Mesendoderm (in vitro differentiated cells): Measurements from ENCODE around the gene WDR36.

Source experiments
- DNase-seq: peaks from one replicate; pipeline ENCODE4 v3.0.0; 2013
- H2AK5ac ChIP-seq: 2 replicates; pipeline ENCODE4 v1.6.1; 2013; ENCODE audit warnings: low read length, inconsistent platforms
- H2BK120ac ChIP-seq: 2 replicates; pipeline ENCODE4 v1.6.1; 2013; ENCODE audit warnings: low read depth, mild to moderate bottlenecking, low read length, moderate library complexity, mixed read lengths
- H2BK15ac ChIP-seq: replicated peaks from 2 replicates; pipeline ENCODE4 v1.6.1; 2013; ENCODE audit warnings: low read depth, mild to moderate bottlenecking, moderate library complexity
- H2BK5ac ChIP-seq: 2 replicates; pipeline ENCODE4 v1.6.1; 2013; ENCODE audit warnings: low read length, inconsistent platforms
- H3K18ac ChIP-seq: 2 replicates; pipeline ENCODE4 v1.6.1; 2013; ENCODE audit warnings: mild to moderate bottlenecking, low read length, mixed read lengths
- H3K23ac ChIP-seq: one replicate; pipeline ENCODE4 v1.6.1; 2013; ENCODE audit warnings: low read length
- H3K27ac ChIP-seq: 2 replicates; pipeline ENCODE4 v1.5.1; 2013; ENCODE audit warnings: low read depth, mild to moderate bottlenecking, inconsistent platforms, low read length, moderate library complexity
- H3K27me3 ChIP-seq: 2 replicates; pipeline ENCODE4 v1.6.1; 2013; ENCODE audit warnings: low read length, control low read depth, mild to moderate bottlenecking, inconsistent platforms; ENCODE audit not compliant: insufficient read depth, poor library complexity
- H3K36me3 ChIP-seq: 2 replicates; pipeline ENCODE4 v1.6.1; 2013; ENCODE audit warnings: low read length, inconsistent platforms; ENCODE audit not compliant: control insufficient read depth, insufficient read depth
- H3K4ac ChIP-seq: one replicate; pipeline ENCODE4 v1.6.1; 2013; ENCODE audit warnings: low read depth, mild to moderate bottlenecking, low read length, moderate library complexity
- H3K4me1 ChIP-seq: 2 replicates; pipeline ENCODE4 v1.6.1; 2013; ENCODE audit warnings: low read depth, low read length, inconsistent platforms; ENCODE audit not compliant: control insufficient read depth
- H3K4me2 ChIP-seq: 2 replicates; pipeline ENCODE4 v1.6.1; 2013; ENCODE audit warnings: low read length
- H3K4me3 ChIP-seq: 2 replicates; pipeline ENCODE4 v1.5.1; 2013; ENCODE audit warnings: mild to moderate bottlenecking, low read length
- H3K56ac ChIP-seq: one replicate; pipeline ENCODE4 v1.6.1; 2013; ENCODE audit warnings: low read length
- H3K79me1 ChIP-seq: 2 replicates; pipeline ENCODE4 v1.6.1; 2013; ENCODE audit warnings: low read length, inconsistent platforms
- H3K79me2 ChIP-seq: 2 replicates; pipeline ENCODE4 v1.6.1; 2013; ENCODE audit warnings: mild to moderate bottlenecking, low read length; ENCODE audit not compliant: control insufficient read depth, insufficient read depth
- H3K9ac ChIP-seq: 2 replicates; pipeline ENCODE4 v1.6.1; 2013; ENCODE audit warnings: low read length, inconsistent platforms
- H4K5ac ChIP-seq: one replicate; pipeline ENCODE4 v1.6.1; 2013; ENCODE audit warnings: low read length
- H4K8ac ChIP-seq: one replicate; pipeline ENCODE4 v1.6.1; 2013; ENCODE audit warnings: low read depth, mild to moderate bottlenecking, control low read depth, low read length, moderate library complexity
- WGBS: extraction: QIAGEN DNeasy Blood & Tissue Kit; methylation state at CpG from one replicate; pipeline ENCODE4 v1.1.7; 2013; ENCODE audit warnings: low lambda C conversion rate, missing lambda C conversion rate; ENCODE audit not compliant: insufficient coverage; ENCODE audit errors: extremely low coverage; 5-methylcytosine and 5-hydroxymethylcytosine counted together

The WDR36 gene

DNA sequence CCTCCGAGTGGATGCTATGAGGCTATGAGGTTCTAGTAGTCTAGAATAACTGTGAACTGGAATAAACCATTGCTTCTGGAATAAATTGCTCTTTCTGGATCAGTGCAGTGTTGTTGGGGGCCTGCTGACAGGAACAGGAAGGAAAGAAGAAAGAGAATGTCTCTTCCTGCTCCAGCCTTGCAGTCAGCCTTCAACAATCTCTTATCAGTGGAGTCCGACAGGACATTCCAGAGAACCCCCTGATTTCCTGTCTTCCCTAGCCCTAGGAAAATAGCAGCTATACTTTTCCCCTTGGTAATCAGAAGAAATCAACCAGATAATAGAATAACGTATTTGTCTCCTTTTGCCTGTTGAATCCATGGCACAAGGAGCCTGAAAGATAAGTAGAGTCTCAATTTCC, 55.4 kb downstream of the WDR36 start:
- H3K9ac ChIP-seq: no peak overlapping the region
- H3K79me2 ChIP-seq: no peaks in the 10 kb centered on the region
- no peak overlapping the region for H3K18ac ChIP-seq
- H2AK5ac ChIP-seq: no peak overlapping the region
- H3K4me3 ChIP-seq: no peak overlapping the region
- H3K4me1 ChIP-seq: no peaks in the 10 kb centered on the region
- H3K79me1 ChIP-seq: no peaks in the 10 kb centered on the region
- DNase-seq: no peak
- H3K4me2 ChIP-seq: no peak overlapping the region
- no CpG with 5 or more reads among the region's 3 CpGs for WGBS
- no peaks in the 10 kb centered on the region for H3K36me3 ChIP-seq
- no peak overlapping the region for H3K23ac ChIP-seq
- no peak overlapping the region for H3K27ac ChIP-seq
- no peak overlapping the region for H4K8ac ChIP-seq
- H4K5ac ChIP-seq: no peak overlapping the region
- no peaks in the 10 kb centered on the region for H3K27me3 ChIP-seq
- no peak overlapping the region for H3K4ac ChIP-seq
- H3K56ac ChIP-seq: no peak overlapping the region
- H2BK15ac ChIP-seq: no peak overlapping the region
- no peak overlapping the region for H2BK120ac ChIP-seq
- H2BK5ac ChIP-seq: no peak overlapping the region

DNA sequence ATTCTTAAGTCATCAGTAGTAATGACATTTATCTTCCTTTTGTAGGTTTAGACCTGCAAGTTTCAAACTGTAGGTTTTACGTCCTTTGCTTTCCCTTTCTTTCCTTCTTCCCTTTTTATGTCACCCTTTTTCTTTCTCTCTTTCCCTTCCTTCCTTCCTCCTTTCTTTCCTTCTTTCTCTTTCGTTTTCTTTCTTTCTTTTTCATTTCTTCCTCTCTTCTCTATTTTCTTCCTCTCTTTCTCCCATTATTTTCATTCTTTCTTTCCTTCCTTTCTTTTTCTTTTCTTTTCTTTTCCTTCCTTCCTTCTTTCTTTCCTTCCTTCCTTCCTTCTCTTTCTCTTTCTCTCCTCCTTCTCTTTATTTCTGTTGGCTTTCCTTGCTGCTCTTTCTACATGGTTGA, 59.9 kb downstream of the WDR36 start:
- no peak overlapping the region for H2AK5ac ChIP-seq
- no peak overlapping the region for H2BK5ac ChIP-seq
- DNase-seq: no peak
- no peak overlapping the region for H2BK120ac ChIP-seq
- H3K4me3 ChIP-seq: no peak overlapping the region
- H3K79me2 ChIP-seq: no peaks in the 10 kb centered on the region
- no peaks in the 10 kb centered on the region for H3K4me1 ChIP-seq
- no peak overlapping the region for H3K18ac ChIP-seq
- H3K4me2 ChIP-seq: no peak overlapping the region
- no peak overlapping the region for H3K9ac ChIP-seq
- H2BK15ac ChIP-seq: no peak overlapping the region
- H3K56ac ChIP-seq: no peak overlapping the region
- H4K5ac ChIP-seq: no peak overlapping the region
- H3K27me3 ChIP-seq: no peaks in the 10 kb centered on the region
- H4K8ac ChIP-seq: no peak overlapping the region
- H3K79me1 ChIP-seq: no peaks in the 10 kb centered on the region
- no peaks in the 10 kb centered on the region for H3K36me3 ChIP-seq
- no peak overlapping the region for H3K23ac ChIP-seq
- no peak overlapping the region for H3K4ac ChIP-seq
- no peak overlapping the region for H3K27ac ChIP-seq
- 100% methylated on average over 1 of the region's 2 CpGs for WGBS

DNA sequence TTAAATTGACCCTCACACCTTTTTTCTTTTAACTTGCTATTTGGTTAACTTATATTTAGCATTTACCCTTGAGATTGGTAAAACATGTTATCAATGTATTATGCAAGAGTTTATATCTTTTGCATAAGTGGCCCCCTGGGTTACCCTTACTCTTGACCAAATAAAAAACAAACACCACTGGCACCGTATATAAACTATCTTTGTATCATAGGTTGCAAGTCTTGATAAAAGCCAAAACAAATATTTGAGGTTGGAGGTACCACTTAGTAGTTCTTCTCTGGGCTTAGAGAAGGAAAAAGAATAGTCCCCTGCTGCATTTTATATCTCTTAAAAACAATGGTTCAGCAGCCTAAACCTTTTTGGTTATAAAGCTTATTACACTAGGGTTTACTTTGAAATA, 61.3 kb downstream of the WDR36 start:
- no peak overlapping the region for H4K8ac ChIP-seq
- no peak overlapping the region for H3K56ac ChIP-seq
- H4K5ac ChIP-seq: no peak overlapping the region
- H3K79me2 ChIP-seq: no peaks in the 10 kb centered on the region
- H3K4ac ChIP-seq: no peak overlapping the region
- no CpG with 5 or more reads among the region's 1 CpG for WGBS
- no peak overlapping the region for H2BK5ac ChIP-seq
- no peaks in the 10 kb centered on the region for H3K4me1 ChIP-seq
- no peak overlapping the region for H2BK15ac ChIP-seq
- no peak overlapping the region for H3K23ac ChIP-seq
- no peak overlapping the region for H2AK5ac ChIP-seq
- no peak overlapping the region for H3K9ac ChIP-seq
- H2BK120ac ChIP-seq: no peak overlapping the region
- H3K4me2 ChIP-seq: no peak overlapping the region
- H3K36me3 ChIP-seq: no peaks in the 10 kb centered on the region
- H3K27ac ChIP-seq: no peak overlapping the region
- DNase-seq: no peak
- H3K4me3 ChIP-seq: no peak overlapping the region
- no peak overlapping the region for H3K18ac ChIP-seq
- H3K27me3 ChIP-seq: no peaks in the 10 kb centered on the region
- H3K79me1 ChIP-seq: no peaks in the 10 kb centered on the region

DNA sequence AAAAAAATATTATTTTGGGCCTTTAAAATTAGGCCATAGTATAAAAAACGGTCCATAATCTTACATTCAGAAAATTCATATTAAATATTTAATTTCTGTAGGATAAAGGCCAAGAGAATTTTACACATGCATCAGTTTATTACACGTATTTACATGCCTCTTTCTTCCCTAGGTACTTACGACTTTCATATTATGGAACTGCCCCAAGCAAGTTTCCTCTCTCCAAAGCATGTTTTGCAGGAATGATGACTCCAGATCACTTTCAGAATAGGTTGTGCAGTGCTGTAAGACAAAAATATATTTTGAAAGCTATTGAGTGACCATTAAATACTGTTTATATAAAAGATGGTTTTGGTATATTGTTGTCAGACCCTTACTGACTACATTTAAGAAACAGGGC, 61.8 kb downstream of the WDR36 start:
- no peaks in the 10 kb centered on the region for H3K79me1 ChIP-seq
- no peaks in the 10 kb centered on the region for H3K36me3 ChIP-seq
- H2BK5ac ChIP-seq: no peak overlapping the region
- no peak overlapping the region for H2BK120ac ChIP-seq
- no peak overlapping the region for H3K4me2 ChIP-seq
- WGBS: no CpG with 5 or more reads among the region's 3 CpGs
- no peaks in the 10 kb centered on the region for H3K79me2 ChIP-seq
- H3K18ac ChIP-seq: no peak overlapping the region
- H4K5ac ChIP-seq: no peak overlapping the region
- H2BK15ac ChIP-seq: no peak overlapping the region
- no peak overlapping the region for H3K9ac ChIP-seq
- H3K4me3 ChIP-seq: no peak overlapping the region
- H4K8ac ChIP-seq: no peak overlapping the region
- no peak for DNase-seq
- no peak overlapping the region for H3K4ac ChIP-seq
- H3K27me3 ChIP-seq: no peaks in the 10 kb centered on the region
- H3K27ac ChIP-seq: no peak overlapping the region
- H3K56ac ChIP-seq: no peak overlapping the region
- H3K4me1 ChIP-seq: no peaks in the 10 kb centered on the region
- no peak overlapping the region for H2AK5ac ChIP-seq
- H3K23ac ChIP-seq: no peak overlapping the region

DNA sequence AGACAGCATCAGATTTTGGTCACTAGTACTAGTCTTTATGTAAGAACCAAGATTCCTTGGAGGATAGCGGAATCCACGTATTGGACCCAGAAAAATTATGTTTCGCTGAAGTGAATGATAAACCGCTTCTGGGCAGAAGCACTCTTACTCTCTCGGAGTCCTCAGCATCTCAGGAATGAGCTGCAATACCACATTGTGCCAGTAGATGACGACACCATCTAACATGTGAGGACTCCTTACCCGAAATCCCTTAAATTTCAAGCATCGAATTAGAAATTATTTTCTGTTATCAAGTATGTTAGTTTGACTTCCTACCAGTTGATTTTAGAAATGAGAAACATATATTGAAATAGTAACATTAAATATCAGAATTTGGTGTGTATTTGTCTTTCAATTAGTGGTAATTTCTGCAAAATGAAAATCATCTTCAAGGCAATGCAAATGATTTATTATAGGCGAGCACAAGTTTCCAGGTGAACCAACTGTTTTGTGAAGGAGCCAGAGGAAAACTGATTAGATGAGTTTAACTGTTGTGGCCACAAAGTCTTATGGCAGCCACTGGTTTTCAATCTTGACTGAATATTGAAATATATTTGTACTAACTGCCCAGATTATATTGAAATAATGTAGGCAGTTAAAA, 66.1 kb downstream of the WDR36 start:
- Histone ChIP-seq H3K27me3 (no peaks in the 10 kb centered on the region), H2AK5ac (no peak overlapping the region), H2BK120ac (no peak overlapping the region), H3K79me1 (no peaks in the 10 kb centered on the region), H3K79me2 (no peaks in the 10 kb centered on the region), H3K4me1 (no peaks in the 10 kb centered on the region), H2BK5ac (no peak overlapping the region), H3K27ac (no peak overlapping the region), H3K9ac (no peak overlapping the region), H3K36me3 (no peaks in the 10 kb centered on the region), H4K5ac (no peak overlapping the region), H3K4ac (no peak overlapping the region), H3K4me2 (no peak overlapping the region), H3K56ac (no peak overlapping the region), H3K18ac (no peak overlapping the region), H3K23ac (no peak overlapping the region), H3K4me3 (no peak overlapping the region), H4K8ac (no peak overlapping the region), H2BK15ac (no peak overlapping the region)
- no CpG with 5 or more reads among the region's 9 CpGs for WGBS
- peak; percentile 78 for DNase-seq

DNA sequence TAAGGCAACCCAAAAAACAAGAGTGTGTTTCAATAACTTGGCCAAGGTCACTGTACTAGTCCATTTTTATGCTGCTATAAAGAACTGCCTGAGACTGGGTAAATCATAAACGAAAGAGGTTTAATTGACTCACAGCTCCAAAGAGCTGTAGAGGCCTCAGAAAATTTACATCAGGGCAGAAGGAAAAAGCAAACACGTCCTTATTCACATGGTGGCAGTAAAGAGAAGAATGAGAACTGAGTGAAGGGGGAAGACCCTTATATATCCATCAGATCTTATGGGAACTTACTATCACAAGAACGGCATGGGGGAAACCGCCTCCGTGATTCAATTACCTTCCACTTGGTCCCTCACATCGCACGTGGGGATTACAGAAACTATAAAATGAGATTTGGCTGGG, 67.7 kb downstream of the WDR36 start:
- no CpG with 5 or more reads among the region's 7 CpGs for WGBS
- Histone ChIP-seq H3K4me3 (no peak overlapping the region), H2BK120ac (no peak overlapping the region), H3K4me1 (no peaks in the 10 kb centered on the region), H3K56ac (no peak overlapping the region), H2BK15ac (no peak overlapping the region), H4K8ac (no peak overlapping the region), H3K27ac (no peak overlapping the region), H2BK5ac (no peak overlapping the region), H3K79me1 (no peaks in the 10 kb centered on the region), H2AK5ac (no peak overlapping the region), H3K23ac (no peak overlapping the region), H3K4me2 (no peak overlapping the region), H3K79me2 (no peaks in the 10 kb centered on the region), H3K27me3 (no peaks in the 10 kb centered on the region), H3K4ac (no peak overlapping the region), H3K9ac (no peak overlapping the region), H3K18ac (no peak overlapping the region), H4K5ac (no peak overlapping the region), H3K36me3 (no peaks in the 10 kb centered on the region)
- DNase-seq: peak; percentile 28
